ENCODE results near the gene ZNF268.

ZNF268 gene

DNA sequence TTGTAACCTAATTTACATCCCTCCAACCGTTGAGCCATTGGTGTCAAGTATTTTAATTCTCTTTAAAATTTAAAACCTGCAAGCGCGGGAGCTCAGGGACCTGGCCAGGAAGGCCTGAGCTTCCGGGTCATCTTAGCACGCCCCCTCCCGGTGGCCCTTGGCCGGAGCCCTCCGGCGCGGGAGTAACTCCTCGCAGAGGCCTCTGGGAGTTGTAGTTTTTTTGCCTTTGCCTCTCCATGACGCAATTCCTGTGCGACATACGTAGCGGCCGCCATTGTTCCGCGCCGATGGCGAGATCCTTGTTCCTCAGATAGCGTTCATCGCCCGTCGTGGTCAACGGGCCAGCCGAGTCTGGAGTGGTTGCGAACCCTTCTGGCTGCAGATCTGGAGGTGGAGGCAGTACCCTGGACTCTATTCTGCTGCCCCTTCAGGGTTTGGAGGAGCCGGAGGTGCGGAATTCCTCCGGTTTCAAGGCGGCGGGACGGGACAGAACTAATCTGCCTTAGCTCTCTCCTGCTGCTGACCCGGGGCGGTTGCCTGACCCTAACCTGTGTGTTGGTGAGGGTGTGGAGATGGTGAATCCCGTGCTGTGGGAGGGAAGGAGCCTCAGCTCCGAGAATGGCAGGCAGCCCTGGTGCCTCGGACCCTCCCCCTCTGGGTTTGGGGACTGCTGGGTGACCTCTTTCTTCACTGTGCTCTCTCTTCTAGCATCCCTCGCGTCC lies at the start of gene ZNF268:
Gene ZNF268, plus strand, starts transcription at position 258 of the 722 bp plus-strand sequence. CDS start 503 bp downstream, outside the sequence.
- DNase-seq, result peak; percentile 85 to 97

DNA sequence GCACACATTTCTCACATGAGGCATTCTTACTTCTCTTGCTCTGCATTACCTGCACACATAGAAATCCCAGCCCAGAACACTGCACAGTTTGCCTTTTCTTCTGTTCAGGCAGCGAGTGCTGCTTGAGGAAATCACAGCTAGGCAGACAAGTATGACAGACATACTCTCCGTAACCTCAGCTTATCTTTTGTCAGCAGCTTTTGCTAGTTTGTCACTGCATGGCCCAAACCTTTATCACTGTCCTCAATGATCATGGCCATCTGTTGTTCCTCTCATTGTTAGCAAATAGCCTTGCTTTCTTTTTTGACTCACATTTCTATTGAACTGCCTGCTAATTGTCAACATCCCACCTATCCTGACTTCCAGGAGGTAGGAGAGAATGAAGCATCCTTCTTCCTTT lies 45.5 kb upstream of the ZNF268 start:
- no peak for DNase-seq

DNA sequence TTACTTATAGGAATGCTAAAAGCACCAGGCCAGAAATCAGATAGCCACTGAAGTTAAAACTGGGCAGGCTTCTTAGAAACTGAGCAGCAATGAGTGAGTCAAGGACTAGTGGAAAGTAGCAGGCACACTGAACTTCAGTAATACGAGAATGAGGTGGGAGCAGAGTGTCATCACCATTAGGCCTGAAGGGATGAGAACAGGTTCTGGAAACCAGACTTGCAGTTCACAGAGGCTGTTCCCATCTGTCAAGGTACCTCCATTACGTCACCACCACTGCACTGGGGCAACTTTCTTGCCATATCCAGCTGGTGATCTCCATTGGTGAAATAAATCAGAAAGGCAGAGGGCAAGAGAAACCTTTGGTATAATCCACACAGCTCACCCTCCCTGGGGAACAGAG lies 35.3 kb upstream of the ZNF268 start:
- no peak for DNase-seq

DNA sequence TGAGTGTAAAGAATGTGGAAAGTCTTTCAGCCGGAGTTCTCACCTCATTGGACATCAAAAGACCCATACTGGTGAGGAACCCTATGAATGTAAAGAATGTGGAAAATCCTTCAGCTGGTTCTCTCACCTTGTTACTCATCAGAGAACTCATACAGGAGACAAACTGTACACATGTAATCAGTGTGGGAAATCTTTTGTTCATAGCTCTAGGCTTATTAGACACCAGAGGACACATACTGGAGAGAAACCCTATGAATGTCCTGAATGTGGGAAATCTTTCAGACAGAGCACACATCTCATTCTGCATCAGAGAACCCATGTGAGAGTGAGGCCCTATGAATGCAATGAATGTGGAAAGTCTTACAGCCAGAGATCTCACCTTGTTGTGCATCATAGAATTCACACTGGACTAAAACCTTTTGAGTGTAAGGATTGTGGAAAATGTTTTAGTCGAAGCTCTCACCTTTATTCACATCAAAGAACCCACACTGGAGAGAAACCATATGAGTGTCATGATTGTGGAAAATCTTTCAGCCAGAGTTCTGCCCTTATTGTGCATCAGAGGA lies 25.1 kb upstream of the ZNF268 start:
- DNase-seq, result no peak

DNA sequence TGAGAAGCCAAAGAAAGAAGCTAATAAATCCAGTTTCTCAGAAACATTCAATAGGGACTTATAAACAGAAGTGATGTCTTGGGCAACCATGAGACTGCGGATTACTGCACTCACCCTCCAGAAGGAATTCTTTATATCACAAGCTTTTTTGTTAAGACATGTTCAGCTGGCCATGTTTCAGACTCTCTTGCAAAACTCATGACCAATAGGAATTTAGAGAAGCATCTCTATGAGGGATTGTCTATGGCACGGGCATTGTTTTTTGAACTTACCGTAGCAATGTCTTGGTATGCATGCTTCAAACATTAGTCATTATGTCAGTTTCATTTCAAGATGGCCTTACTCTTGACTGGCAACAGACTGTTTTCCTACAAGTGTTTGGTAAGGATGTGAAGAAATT lies 15.5 kb upstream of the ZNF268 start:
- DNase-seq, result no peak

DNA sequence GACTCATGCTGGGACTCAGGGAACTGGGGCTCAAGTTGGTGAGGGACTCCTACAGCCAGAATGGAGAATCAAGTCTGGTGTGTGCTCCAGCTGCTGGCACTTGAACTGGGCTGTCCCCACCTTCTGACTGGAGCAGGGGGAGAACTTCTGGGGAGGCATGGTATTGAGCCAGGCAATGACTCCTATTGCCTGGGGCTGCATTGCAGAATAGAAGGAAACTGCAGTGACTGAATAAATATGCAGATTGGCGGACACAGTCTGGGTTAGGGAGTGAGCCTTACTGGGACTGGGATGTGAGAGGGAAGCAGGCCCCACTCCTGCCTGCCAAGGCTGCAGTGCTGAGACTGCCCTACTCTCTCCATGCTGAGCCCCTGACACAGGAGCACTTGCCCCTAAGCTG lies 8.8 kb upstream of the ZNF268 start:
- no peak for DNase-seq

DNA sequence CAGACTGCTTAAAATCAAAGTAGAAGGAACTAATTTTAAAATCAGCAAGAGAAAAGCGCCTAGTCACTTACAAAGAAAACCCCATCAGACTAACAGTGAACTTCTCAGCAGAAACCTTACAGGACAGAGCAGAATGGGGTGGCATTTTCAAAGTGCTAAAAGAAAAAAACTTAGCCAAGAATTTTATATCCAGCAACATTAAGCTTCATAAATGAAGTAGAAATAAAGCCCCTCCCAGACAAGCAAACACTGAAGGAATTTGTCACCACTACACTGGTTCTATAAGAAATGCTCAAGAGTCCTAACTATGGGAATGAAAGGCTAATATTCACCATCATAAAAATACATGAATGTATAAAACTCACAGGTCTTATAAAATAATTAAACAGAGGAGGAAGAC lies 6.4 kb upstream of the ZNF268 start:
- no peak for DNase-seq

DNA sequence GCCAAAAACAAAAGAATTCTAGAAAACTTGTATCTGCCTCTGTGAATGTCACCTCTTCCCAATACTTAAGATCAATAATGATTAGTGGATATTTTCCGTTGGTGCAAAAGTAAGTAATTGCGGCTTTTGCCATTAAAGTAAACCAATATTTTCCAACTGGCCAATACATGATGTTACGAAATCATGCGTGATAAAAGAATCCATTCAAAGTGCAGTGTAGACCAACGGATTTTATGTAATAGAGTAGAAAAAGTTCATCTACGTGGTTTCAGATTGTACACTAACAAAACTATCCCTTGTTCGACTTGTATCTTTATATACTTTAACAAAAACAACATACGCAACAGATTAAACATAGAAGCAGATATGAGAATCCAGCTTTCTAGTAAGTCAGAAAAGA lies 626 bp upstream of the ZNF268 start:
- DNase-seq, result no peak

DNA sequence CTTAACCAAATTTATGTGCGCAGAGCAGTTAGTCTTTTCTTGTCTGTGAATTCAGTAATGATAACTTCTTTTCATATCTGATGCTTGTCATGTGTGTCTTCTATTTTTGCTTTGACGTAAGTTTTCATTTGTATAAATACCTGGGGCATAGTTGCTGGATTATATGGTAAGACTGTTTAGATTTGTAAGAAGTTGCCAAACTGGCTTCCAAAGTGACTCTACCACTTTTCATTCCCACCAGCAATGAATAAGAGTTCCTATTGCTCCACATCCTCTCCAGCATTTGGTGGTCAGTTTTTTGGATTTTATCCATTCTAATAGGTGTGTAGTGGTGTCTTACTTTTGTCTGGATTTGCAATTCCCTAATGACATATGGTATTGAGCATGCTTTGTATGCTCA lies 8.9 kb downstream of the ZNF268 start:
- no peak for DNase-seq

DNA sequence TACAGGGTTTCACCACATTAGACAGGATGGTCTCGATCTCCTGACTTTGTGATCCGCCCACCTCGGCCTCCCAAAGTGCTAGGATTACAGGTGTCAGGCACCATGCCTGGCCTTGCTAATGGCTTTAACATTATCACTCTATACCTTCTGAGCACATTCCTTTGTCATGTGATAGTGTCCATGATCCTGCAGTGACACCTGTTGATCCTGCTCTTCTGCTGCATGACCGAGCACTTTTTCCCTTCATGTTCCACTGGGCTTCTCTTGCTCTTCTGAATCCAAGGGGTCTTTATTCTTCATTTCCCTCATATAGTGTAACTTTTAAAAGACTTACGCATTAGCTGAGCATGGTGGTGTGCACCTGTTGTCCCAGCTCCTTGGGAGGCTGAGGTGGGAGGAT lies 11.6 kb downstream of the ZNF268 start:
- no peak for DNase-seq

DNA sequence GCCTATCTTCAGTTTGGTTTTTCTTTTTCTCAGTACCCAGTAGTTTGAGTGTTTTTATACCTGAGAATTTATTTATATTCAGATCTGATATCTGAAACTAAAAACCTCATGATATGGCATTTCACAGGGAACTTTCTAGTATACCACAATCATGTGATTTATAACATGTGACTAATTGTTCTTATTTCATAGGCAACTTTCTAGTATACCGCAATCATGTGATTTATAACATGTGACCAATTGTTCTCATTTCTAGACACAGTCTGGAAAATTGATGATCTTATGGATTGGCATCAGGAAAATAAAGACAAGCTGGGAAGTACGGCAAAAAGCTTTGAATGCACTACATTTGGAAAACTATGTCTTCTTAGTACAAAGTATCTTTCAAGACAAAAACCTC lies 20.6 kb downstream of the ZNF268 start:
- no peak for DNase-seq

DNA sequence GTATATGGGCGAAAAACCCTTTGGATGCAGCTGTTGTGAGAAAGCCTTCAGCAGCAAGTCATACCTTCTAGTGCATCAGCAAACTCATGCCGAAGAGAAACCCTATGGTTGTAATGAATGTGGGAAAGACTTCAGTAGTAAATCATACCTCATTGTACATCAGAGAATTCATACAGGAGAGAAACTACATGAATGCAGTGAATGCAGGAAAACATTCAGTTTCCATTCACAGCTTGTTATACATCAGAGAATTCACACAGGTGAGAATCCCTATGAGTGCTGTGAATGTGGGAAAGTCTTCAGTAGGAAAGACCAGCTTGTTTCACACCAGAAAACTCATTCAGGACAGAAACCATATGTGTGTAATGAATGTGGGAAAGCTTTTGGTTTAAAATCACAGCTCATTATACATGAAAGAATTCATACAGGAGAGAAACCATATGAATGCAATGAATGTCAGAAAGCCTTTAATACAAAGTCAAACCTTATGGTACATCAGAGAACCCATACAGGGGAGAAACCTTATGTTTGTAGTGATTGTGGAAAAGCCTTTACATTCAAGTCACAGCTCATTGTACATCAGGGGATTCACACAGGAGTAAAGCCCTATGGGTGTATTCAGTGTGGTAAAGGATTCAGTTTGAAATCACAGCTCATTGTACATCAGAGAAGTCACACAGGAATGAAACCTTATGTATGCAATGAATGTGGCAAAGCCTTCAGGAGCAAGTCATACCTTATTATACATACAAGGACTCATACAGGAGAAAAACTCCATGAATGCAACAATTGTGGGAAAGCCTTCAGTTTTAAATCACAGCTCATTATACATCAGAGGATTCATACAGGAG lies 21.4 kb downstream of the ZNF268 start:
- DNase-seq, result no peak

DNA sequence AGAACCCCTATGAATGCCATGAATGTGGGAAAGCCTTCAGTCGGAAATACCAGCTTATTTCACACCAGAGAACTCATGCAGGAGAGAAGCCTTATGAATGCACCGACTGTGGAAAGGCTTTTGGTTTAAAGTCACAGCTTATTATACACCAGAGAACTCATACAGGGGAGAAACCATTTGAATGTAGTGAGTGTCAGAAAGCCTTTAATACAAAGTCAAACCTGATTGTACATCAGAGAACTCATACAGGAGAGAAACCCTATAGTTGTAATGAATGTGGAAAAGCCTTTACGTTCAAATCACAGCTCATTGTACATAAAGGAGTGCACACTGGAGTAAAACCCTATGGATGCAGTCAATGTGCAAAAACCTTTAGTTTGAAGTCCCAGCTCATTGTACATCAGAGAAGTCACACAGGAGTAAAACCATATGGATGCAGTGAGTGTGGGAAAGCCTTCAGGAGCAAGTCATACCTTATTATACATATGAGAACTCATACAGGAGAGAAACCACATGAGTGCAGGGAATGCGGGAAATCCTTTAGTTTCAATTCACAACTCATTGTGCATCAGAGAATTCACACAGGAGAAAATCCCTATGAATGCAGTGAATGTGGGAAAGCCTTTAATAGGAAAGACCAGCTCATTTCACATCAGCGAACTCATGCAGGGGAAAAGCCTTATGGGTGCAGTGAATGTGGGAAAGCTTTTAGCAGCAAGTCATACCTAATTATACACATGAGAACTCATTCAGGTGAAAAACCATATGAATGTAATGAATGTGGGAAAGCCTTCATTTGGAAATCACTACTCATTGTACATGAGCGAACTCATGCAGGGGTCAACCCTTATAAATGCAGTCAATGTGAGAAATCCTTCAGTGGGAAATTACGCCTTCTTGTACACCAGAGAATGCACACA lies 22.3 kb downstream of the ZNF268 start:
- no peak for DNase-seq

DNA sequence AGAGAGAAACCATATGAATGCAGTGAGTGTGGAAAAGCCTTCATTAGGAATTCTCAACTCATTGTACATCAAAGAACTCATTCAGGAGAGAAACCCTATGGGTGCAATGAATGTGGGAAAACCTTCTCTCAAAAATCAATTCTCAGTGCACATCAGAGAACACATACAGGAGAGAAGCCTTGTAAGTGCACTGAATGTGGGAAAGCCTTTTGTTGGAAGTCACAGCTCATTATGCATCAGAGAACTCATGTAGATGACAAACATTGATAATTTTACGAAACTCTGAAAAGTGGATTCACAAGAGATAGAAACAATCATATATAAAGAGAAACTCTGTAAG lies 22.9 kb downstream of the ZNF268 start:
- DNase-seq, result no peak

DNA sequence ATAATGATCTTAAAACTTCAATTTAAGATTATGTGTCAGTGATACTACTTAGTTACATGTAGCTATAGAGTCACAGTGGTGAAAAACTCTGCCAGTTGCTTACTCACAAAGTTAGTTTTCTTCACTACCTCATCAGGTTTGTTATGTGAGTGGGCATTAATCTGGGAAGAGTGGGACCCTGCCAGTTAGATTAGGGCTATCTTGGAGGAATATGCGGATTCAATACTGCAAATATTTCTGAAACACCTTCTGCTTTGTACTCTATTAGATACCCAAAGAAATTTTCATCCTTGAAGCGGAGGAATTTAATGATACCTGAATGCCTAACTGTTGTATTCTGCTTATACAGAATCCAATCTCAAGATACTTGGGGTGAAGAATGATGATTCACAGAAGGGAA lies 25.1 kb downstream of the ZNF268 start:
- DNase-seq, result no peak

DNA sequence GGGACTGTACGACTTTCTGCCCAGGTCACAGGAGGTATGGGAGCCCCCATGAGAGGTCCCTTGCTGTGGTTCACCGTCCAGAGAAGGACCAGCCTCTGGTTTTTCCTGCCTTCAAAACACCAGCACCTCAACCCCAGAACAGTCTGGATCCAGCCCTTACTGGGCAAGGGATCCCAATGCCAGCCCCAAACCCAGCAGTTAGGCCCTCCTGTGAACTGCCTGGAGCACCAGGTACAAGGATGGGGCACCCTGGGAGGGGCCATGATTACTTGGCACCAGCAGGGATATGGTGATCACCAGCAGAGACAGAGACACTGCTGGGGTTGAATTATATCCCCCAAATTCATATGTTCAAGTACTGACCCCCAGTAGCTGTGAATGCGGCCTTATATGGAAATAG lies 34.4 kb downstream of the ZNF268 start:
- DNase-seq, result no peak

DNA sequence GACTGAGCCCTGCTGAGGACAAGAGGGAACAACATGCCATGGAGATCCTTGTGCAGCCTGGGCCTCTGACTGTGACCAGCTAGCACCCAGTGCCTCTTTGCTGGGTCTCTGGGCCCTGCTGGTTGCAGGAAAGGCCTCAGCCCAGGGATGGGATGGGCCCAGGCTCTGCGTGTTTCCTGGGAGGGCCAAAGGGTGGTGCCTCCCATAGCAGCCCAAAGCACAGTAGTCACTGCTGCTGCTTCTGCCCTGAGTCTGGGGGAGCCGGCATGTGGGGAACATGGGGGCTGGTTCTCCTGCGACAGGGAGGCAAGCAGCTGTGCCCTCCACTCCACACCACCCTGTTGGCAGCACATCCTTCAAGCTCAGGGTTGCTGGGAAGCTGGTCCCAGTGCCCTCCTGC lies 35.9 kb downstream of the ZNF268 start:
- no peak for DNase-seq

DNA sequence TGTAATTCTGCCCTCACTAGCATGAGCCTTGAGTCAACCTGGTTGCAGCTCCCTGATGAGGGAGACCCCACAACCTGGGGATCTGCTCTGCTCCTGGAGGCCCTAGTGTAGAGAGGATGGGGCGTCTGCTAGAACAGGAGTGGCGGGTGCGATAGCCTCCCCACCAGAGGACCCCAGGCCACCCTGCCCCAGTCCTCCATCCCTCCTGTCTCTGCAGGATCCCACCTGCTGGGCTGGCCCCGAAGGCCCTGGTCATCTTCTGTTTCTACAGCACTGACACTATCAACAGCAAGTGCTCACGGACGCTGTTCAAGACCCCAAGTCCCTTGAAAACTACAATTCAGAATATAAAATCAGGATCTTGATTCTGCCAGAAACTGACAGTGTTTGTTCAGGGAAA lies 39.2 kb downstream of the ZNF268 start:
- DNase-seq, result no peak

DNA sequence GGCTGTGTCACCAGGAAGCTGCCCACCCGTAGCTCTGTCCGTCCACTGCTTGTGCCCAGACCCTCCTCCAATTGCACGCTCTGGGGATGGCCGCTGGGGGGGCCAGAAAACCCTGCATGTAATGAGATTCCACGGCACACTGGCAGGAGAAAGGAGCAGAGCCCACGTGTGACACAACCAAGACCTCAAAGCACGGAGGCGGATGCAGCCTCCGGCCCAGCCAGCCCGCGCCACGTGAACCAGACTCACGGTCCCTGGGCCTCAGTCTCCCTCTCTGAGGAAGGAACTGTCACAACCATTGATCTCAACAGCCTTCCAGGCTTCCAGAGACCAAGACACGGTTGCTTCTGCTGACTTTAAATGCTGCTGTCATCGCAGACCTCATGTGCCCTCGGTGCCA lies 39.9 kb downstream of the ZNF268 start:
- no peak for DNase-seq

DNA sequence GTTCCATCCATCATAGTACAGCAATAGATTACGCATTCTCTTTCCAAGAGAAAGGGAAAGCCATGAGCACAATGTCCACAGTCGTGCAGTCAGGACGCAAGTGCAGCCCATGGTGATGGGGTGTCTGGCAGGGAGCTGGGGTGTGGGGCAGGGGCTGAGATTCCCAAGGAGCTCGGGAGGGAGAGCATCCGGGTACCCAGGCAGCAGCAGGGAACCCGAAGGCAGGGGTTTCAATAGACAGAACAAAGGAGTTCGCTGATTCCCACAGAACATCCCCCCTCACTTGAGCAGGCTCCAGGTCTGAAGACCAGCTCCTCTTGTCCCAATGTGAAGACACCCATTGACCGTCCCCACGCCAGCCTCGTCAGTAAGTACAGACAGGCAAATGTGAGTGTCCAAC lies 40.9 kb downstream of the ZNF268 start:
- no peak for DNase-seq

DNA sequence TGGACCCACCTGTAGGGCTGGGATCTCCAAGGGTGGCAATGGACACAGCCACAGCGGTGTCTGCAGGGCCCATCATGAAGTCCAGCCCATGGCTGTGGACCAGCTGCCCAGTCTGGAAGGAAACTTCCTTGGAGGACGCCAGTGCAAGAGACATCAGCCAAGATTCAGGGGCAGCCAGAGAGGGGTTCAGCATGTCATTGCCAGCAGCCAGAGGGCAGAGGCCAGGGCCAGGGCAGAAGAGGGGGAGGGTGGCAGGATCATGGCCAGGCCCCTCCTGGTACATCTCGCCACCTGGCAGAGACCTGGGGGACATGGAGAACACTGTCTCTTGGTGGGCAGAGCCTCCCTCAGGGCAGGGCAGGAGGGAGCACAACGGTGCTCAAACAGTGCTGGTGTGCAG lies 44.2 kb downstream of the ZNF268 start:
- no peak for DNase-seq

DNA sequence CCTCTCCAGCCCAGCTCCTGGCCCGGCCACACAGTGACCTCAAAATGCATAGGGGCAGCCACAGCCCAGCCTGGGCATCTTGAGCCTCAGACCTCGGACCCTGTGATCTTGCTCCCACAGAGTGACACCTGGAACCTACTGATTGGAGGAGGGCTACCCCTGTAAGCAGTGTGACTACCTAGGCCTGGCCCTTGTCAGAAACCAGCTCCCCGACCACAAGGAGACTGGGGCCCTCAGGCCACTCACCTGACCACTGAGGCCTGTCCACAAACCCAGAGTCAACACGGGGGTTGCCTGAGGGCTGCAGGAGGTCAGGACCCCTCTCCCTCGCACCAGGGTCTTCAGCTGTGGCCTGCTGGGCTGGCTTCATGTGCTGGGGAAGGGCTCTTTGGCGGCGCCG lies 45.4 kb downstream of the ZNF268 start:
- no peak for DNase-seq

DNA sequence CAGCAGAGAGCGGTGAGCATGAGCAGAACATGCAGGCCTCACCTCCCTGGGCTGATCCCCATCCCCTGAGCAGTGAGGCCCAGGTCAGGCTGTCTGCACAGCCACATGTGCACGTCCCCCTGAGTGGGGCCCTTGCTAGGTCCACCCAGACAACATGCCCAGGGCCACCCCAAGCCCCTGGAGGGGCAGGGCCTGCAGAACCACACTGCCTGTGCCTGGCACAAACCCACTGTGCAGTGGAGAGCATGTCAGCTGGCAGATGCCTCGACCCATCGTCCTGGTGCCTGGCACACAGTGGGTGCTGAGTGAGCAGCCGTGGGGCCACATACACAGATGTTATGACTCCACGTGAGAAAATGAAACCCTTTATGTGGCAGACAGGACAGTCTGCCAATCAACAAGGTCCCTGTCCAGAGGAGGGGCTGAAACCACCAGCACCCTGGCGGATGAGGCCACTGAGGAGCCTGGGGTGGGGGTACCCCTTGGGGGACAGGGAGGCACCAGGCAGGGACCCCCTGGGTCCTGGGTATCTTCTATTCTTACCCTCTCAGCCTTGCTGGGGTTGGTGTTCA lies 46.1 kb downstream of the ZNF268 start:
- no peak for DNase-seq

Data from NCI-H526 (cell line).